Measurements from ENCODE around the gene FOXC1. TPM values are rescaled to one million over a fixed set of nuclear protein-coding genes. Genes with fewer than 3 reads are reported as not detected.

The FOXC1 gene
- total RNA-seq, 4 donors from 2014 or later = 36.0 to 53.7 (median 50.2) TPM

GRCh38 chr6:1575210-1576041 is 34.3 kb upstream of the FOXC1 start:
- no peaks in the 10 kb centered on the region for H3K27me3 ChIP-seq
- no peak for TF ChIP-seq EP300 (IDR thresholded peaks at IDR 0.05)
- no peak for TF ChIP-seq CTCF (IDR thresholded peaks at IDR 0.05)
- 21 to 22% methylated on average over 15 to 16 of the region's 16 CpGs for WGBS, 2 donors
- H3K9me3 ChIP-seq = peaks cover 0 to 19% (median 2%) of the 10 kb centered on the region in 4 donors
- H3K4me3 ChIP-seq = peak overlapping the region in 2 of 4 donors; percentile 4 to 29
- no peaks in the 10 kb centered on the region for H3K36me3 ChIP-seq
- DNase-seq (ENCODE audit: low spot score in 2 of 2) = peak in 1 of 2 donors; percentile 23
- H3K27ac ChIP-seq = peak overlapping the region in 2 of 4 donors; percentile 77 to 88
- peaks cover 0 to 32% (median 8%) of the 10 kb centered on the region in 4 donors for H3K4me1 ChIP-seq

- Histone ChIP-seq H3K4me3 (no peak overlapping the region), H3K27me3 (no peaks in the 10 kb centered on the region), H3K27ac (peak overlapping the region in 2 of 4 donors; percentile 77 to 88), H3K4me1 (peaks cover 0 to 32% (median 8%) of the 10 kb centered on the region in 4 donors), H3K9me3 (peaks cover 0 to 11% (median under 1%) of the 10 kb centered on the region in 4 donors), H3K36me3 (no peaks in the 10 kb centered on the region)
- TF ChIP-seq EP300 (IDR thresholded peaks at IDR 0.05) (no peak), POLR2A (IDR thresholded peaks at IDR 0.05) (no peak), CTCF (IDR thresholded peaks at IDR 0.05) (no peak)
- 55 to 71% methylated on average over 9 of the region's 9 CpGs for WGBS, 2 donors
- DNase-seq (ENCODE audit: low spot score in 2 of 2) = no peak
These were observed 33.5 kb upstream of the FOXC1 start for GRCh38 chr6:1576166-1576565.

GRCh38 chr6:1576711-1577110 is 33.0 kb upstream of the FOXC1 start:
- Histone ChIP-seq H3K27me3 (no peaks in the 10 kb centered on the region), H3K27ac (no peak overlapping the region), H3K36me3 (no peaks in the 10 kb centered on the region), H3K4me3 (no peak overlapping the region), H3K4me1 (peaks cover 0 to 32% (median 8%) of the 10 kb centered on the region in 4 donors), H3K9me3 (peaks cover 0 to 6% (median 0%) of the 10 kb centered on the region in 4 donors)
- 97 to 98% methylated on average over 11 of the region's 11 CpGs for WGBS, 2 donors
- TF ChIP-seq CTCF (IDR thresholded peaks at IDR 0.05) (no peak), POLR2A (IDR thresholded peaks at IDR 0.05) (no peak), EP300 (IDR thresholded peaks at IDR 0.05) (no peak)
- no peak for DNase-seq (ENCODE audit: low spot score in 2 of 2)

- no peaks in the 10 kb centered on the region for H3K36me3 ChIP-seq
- no peak for DNase-seq (ENCODE audit: low spot score in 2 of 2)
- TF ChIP-seq EP300 (IDR thresholded peaks at IDR 0.05) (no peak), POLR2A (IDR thresholded peaks at IDR 0.05) (no peak), CTCF (IDR thresholded peaks at IDR 0.05) (no peak)
- no peak overlapping the region for H3K4me3 ChIP-seq
- H3K27ac ChIP-seq = no peak overlapping the region
- peaks cover 0 to 1% (median 0%) of the 10 kb centered on the region in 4 donors for H3K9me3 ChIP-seq
- peaks cover 0 to 32% (median 8%) of the 10 kb centered on the region in 4 donors for H3K4me1 ChIP-seq
- WGBS, 2 donors = 97% methylated on average over 11 of the region's 11 CpGs
- no peaks in the 10 kb centered on the region for H3K27me3 ChIP-seq
These were observed 32.5 kb upstream of the FOXC1 start for GRCh38 chr6:1577146-1577680.

Measured in tibial nerve (tissue), 4 donors.